Vagina (tissue), 2 donors: ENCODE results near the gene ATP8A1. TPM values are rescaled to one million over a fixed set of nuclear protein-coding genes. Genes with fewer than 3 reads are reported as not detected.

Source experiments
- DNase-seq, 2 donors: peaks; one replicate each; pipeline ENCODE4 v3.0.0-alpha.2; 2017; ENCODE audit errors: extremely low spot score in 2 of 2
- H3K27ac ChIP-seq: fragments of 200-600 bp; sonication (generic); one replicate; pipeline ENCODE4 v1.5.1; 2019
- H3K27me3 ChIP-seq: fragments of 200-600 bp; sonication (generic); one replicate; pipeline ENCODE4 v1.5.1; 2019
- H3K36me3 ChIP-seq, 2 donors: fragments of 200-600 bp; sonication (generic); one replicate each; pipeline ENCODE4 v1.5.1; 2017 to 2019
- H3K4me1 ChIP-seq: fragments of 200-600 bp; sonication (generic); one replicate; pipeline ENCODE4 v1.5.1; 2019
- H3K4me3 ChIP-seq, 2 donors: fragments of 200-600 bp; sonication (generic); 1 replicate in 1 of 2; 2 replicates in 1 of 2; pipeline ENCODE4 v1.5.1; 2016 to 2019
- H3K9me3 ChIP-seq: fragments of 200-600 bp; sonication (generic); one replicate; pipeline ENCODE4 v1.5.1; 2019
- CTCF ChIP-seq, 3 experiments: fragments of 450-650 bp in 2 of 3; fragments of 200-600 bp in 1 of 3; sonication (generic) in 1 of 3; IDR thresholded peaks; one replicate each; pipeline ENCODE4 v1.5.1; 2017 to 2019; ENCODE audit warnings: antibody characterized with exemption in 3 of 3, mild to moderate bottlenecking in 2 of 3, moderate library complexity in 2 of 3
- POLR2A ChIP-seq, 2 donors: fragments of 450-650 bp; IDR thresholded peaks; one replicate each; pipeline ENCODE4 v1.6.1; 2017; ENCODE audit warnings: antibody characterized with exemption in 2 of 2, mild to moderate bottlenecking in 2 of 2, moderate library complexity in 2 of 2
- POLR2AphosphoS5 ChIP-seq, 2 donors: sonication (generic); formaldehyde crosslinking; IDR thresholded peaks; one replicate each; pipeline ENCODE4 v1.9.0; 2017; ENCODE audit warnings: antibody characterized with exemption in 2 of 2, mild to moderate bottlenecking in 2 of 2, low read depth in 1 of 2; ENCODE audit not compliant: insufficient read depth in 1 of 2
- intact Hi-C: fragments of 100-400 bp; cut with DNase I; formaldehyde crosslinking; loops from one replicate; pipeline ENCODE4 v1.15.1; 2023
- total RNA-seq: library from RNA; depleted of rRNA; stranded (reverse); fragments of >200 nt; gene quantifications from one replicate; pipeline ENCODE4 v1.2.3, GENCODE V29; 2016

ATP8A1 gene
- total RNA-seq, 1 donor from 2014 or later: 10.8 TPM

DNA sequence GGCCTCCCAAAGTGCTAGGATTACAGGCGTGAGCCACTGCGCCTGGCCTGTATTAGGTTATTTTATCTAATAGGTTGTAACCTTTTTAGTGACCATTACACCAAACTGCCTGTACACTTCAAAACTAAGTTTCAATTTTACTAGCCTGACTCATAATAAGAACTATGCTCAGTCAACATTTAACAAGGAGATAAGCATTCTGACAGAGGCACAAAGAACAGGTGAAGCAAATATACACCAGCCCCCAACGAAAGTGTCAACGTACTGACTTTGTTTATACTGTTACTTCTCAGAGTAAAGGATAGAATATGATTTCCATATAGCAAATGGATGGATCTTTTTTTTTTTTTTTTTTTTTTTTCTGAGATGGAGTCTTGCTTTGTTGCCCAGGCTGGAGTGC, 196.9 kb downstream of the ATP8A1 start:
- H3K4me3 ChIP-seq: no peak overlapping the region
- no peaks in the 10 kb centered on the region for H3K9me3 ChIP-seq
- no peaks in the 10 kb centered on the region for H3K27me3 ChIP-seq
- H3K4me1 ChIP-seq: no peaks in the 10 kb centered on the region
- peaks cover 0 to 6% of the 10 kb centered on the region in 2 donors for H3K36me3 ChIP-seq
- TF ChIP-seq POLR2A (IDR thresholded peaks at IDR 0.05): no peak
- H3K27ac ChIP-seq: no peak overlapping the region
- intact Hi-C loops: no loop called here
- DNase-seq: no peak

DNA sequence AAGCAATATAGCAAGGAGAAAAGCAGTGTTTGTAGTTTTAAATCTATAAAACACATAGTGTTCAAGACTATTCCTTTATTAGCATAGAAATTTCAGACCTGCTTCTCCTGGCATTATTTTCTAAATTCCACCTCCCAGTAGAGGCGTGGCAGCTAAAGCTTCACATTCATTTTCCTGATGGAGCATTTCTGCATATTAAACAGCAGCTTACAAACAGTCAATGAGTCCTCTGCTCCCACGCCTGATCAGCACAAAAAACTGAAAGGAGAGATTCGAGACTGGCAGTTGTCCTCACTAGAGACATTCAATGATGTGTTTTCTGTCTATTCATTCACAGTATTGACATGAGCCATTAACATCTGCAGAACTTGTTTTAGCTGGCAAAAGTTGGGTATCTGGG, 198.2 kb downstream of the ATP8A1 start:
- Histone ChIP-seq H3K27ac (no peak overlapping the region), H3K27me3 (no peaks in the 10 kb centered on the region), H3K4me3 (no peak overlapping the region), H3K36me3 (no peaks in the 10 kb centered on the region), H3K9me3 (no peaks in the 10 kb centered on the region), H3K4me1 (no peaks in the 10 kb centered on the region)
- DNase-seq: no peak
- TF ChIP-seq CTCF (IDR thresholded peaks at IDR 0.05) (no peak), POLR2A (IDR thresholded peaks at IDR 0.05) (no peak), POLR2AphosphoS5 (IDR thresholded peaks at IDR 0.05; ENCODE audit: insufficient read depth in 1 of 2, low read depth in 1 of 2) (no peak)
- intact Hi-C loops: no loop called here

DNA sequence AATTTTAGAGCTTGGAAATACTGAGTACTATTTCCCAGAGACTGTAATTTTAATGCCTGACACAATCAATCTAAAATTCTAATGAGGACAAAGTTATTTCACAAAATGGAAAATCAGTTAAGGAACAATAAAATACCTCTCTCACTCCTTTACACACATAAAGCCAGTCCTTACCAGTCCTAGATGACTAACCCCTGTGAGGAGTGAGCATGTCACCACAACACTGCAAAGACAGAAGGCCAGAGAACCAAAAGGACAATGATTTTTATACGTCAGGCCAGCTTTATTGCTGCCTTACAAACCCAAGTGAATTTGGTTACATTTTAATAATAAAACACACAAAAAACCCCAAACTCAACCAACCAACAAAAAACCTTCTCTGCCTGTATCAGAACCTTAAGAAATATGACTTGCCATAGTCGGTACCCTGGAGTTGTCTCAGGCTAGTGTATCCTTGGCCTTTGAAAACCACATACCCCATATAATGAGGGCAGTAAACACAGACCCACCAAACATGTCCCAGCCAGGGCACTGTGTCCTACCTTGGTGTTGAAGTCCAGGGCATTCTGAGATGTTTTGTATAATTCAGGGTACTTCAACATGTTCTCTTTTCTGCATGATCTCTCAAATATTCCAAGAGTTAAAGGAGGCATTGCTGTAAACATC, 202.0 kb downstream of the ATP8A1 start:
- intact Hi-C loops: no loop called here
- TF ChIP-seq POLR2A (IDR thresholded peaks at IDR 0.05) (no peak), POLR2AphosphoS5 (IDR thresholded peaks at IDR 0.05; ENCODE audit: insufficient read depth in 1 of 2, low read depth in 1 of 2) (no peak), CTCF (IDR thresholded peaks at IDR 0.05) (no peak)
- no peaks in the 10 kb centered on the region for H3K27me3 ChIP-seq
- no peaks in the 10 kb centered on the region for H3K36me3 ChIP-seq
- no peaks in the 10 kb centered on the region for H3K9me3 ChIP-seq
- DNase-seq: no peak
- H3K27ac ChIP-seq: no peak overlapping the region
- no peaks in the 10 kb centered on the region for H3K4me1 ChIP-seq
- H3K4me3 ChIP-seq: no peak overlapping the region

GRCh38 chr4:42453612-42454011, 203.3 kb downstream of the ATP8A1 start:
- intact Hi-C loops: no loop called here

DNA sequence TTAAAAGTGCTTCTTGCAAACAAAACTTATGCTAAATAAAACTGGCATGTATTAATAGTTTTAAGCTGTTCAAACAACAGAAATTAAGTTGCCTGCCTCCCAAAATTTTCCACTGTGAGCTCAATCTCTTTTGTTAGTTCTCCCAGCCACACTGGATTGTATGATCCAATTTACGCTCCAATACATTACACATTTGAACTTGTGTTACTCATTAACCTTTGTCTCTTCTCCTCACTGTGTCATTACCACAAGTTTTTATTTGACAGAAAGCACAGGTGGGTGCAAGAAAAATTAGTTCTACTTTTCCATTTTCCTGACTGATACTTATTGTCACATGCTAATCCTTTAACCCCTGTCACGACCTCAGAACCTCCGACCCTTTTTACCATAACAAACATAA, 204.1 kb downstream of the ATP8A1 start:
- no peak overlapping the region for H3K27ac ChIP-seq
- H3K36me3 ChIP-seq: no peaks in the 10 kb centered on the region
- intact Hi-C loops: no loop called here
- H3K4me1 ChIP-seq: no peaks in the 10 kb centered on the region
- no peaks in the 10 kb centered on the region for H3K9me3 ChIP-seq
- no peaks in the 10 kb centered on the region for H3K27me3 ChIP-seq
- TF ChIP-seq POLR2AphosphoS5 (IDR thresholded peaks at IDR 0.05; ENCODE audit: insufficient read depth in 1 of 2, low read depth in 1 of 2): no peak
- TF ChIP-seq POLR2A (IDR thresholded peaks at IDR 0.05): no peak
- no peak for TF ChIP-seq CTCF (IDR thresholded peaks at IDR 0.05)
- no peak for DNase-seq
- no peak overlapping the region for H3K4me3 ChIP-seq

More at GRCh38 chr4:42453612-42454011, 203.3 kb downstream of the ATP8A1 start:
- Histone ChIP-seq H3K27ac (no peak overlapping the region), H3K4me3 (no peak overlapping the region), H3K27me3 (no peaks in the 10 kb centered on the region), H3K4me1 (no peaks in the 10 kb centered on the region), H3K9me3 (no peaks in the 10 kb centered on the region), H3K36me3 (no peaks in the 10 kb centered on the region)
- TF ChIP-seq CTCF (IDR thresholded peaks at IDR 0.05): no peak
- no peak for TF ChIP-seq POLR2AphosphoS5 (IDR thresholded peaks at IDR 0.05; ENCODE audit: insufficient read depth in 1 of 2, low read depth in 1 of 2)
- TF ChIP-seq POLR2A (IDR thresholded peaks at IDR 0.05): no peak
- DNase-seq: no peak
